ENCODE results near the gene FAM180B. TPM values are rescaled to one million over a fixed set of nuclear protein-coding genes. Genes with fewer than 3 reads are reported as not detected.

Gene FAM180B
- total RNA-seq, 2 donors from 2014 or later = not detected

GRCh38 chr11:47603295-47603694, 16.8 kb downstream of the FAM180B start:
- Histone ChIP-seq H3K27ac (no peak overlapping the region), H3K4me1 (no peaks in the 10 kb centered on the region), H3K4me3 (no peak overlapping the region), H3K9ac (ENCODE audit: low read depth in 2 of 2, low read length in 2 of 2) (no peak overlapping the region), H3K9me3 (no peaks in the 10 kb centered on the region), H3K36me3 (no peaks in the 10 kb centered on the region), H3K27me3 (no peaks in the 10 kb centered on the region)
- TF ChIP-seq CTCF (IDR thresholded peaks at IDR 0.05) = no peak
- intact Hi-C loops (cut with DNase I) = no loop called here
- DNase-seq = no peak

DNA sequence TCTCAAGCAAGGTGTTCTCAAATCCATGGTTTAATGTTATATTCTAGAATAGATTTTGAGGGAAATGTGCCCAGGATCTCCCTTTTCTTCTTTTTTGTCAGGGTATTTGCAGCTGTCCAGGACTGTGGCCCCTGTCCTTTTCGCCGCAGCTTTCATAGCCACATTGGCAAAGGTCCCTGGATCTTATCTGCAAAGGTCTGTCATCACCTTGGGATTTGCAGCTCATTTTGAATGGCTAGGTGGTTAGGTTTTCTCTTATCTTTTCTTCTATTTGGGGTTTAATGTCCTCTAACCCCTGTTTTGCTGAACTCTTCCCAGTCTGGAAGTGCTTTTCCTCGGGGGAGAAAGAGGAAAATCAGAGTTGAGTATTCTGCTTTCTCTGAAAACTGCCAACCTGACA, 19.4 kb downstream of the FAM180B start:
- Histone ChIP-seq H3K4me1 (no peaks in the 10 kb centered on the region), H3K9ac (ENCODE audit: low read depth in 2 of 2, low read length in 2 of 2) (no peak overlapping the region), H3K36me3 (no peaks in the 10 kb centered on the region), H3K4me3 (no peak overlapping the region), H3K27me3 (no peaks in the 10 kb centered on the region), H3K27ac (no peak overlapping the region), H3K9me3 (no peaks in the 10 kb centered on the region)
- no peak for TF ChIP-seq CTCF (IDR thresholded peaks at IDR 0.05)
- intact Hi-C loops (cut with DNase I) = no loop called here
- DNase-seq = no peak

- Histone ChIP-seq H3K27ac (no peak overlapping the region), H3K4me3 (no peak overlapping the region), H3K27me3 (no peaks in the 10 kb centered on the region), H3K36me3 (no peaks in the 10 kb centered on the region), H3K9me3 (no peaks in the 10 kb centered on the region), H3K9ac (ENCODE audit: low read depth in 2 of 2, low read length in 2 of 2) (no peak overlapping the region), H3K4me1 (no peaks in the 10 kb centered on the region)
- TF ChIP-seq CTCF (IDR thresholded peaks at IDR 0.05) = no peak
- no peak for DNase-seq
- intact Hi-C loops (cut with DNase I) = no loop called here
These were observed 20.3 kb downstream of the FAM180B start for GRCh38 chr11:47606731-47607130.

DNA sequence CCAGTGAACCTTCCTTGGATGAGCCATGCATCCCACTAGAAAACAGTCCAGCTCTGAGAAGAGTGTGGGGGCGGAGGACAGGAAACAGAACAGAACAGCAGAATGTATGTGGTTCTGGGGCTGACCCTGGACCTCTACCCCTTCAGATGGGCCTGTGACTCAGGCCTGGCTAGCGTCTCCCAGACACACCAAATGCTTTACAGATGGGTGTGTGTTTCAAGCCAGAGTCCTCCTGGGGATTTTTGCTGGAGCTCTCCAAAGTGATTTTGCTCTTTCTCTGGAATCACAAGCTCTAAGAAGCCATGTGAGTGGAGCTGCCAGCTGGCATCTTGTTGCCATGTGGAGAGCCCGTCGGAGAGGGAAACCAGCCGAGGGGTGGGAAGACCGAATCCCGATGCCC, 20.9 kb downstream of the FAM180B start:
- Histone ChIP-seq H3K4me3 (no peak overlapping the region), H3K9me3 (no peaks in the 10 kb centered on the region), H3K27me3 (no peaks in the 10 kb centered on the region), H3K4me1 (no peaks in the 10 kb centered on the region), H3K27ac (no peak overlapping the region), H3K9ac (ENCODE audit: low read depth in 2 of 2, low read length in 2 of 2) (no peak overlapping the region), H3K36me3 (no peaks in the 10 kb centered on the region)
- intact Hi-C loops (cut with DNase I) = no loop called here
- no peak for TF ChIP-seq CTCF (IDR thresholded peaks at IDR 0.05)
- no peak for DNase-seq

DNA sequence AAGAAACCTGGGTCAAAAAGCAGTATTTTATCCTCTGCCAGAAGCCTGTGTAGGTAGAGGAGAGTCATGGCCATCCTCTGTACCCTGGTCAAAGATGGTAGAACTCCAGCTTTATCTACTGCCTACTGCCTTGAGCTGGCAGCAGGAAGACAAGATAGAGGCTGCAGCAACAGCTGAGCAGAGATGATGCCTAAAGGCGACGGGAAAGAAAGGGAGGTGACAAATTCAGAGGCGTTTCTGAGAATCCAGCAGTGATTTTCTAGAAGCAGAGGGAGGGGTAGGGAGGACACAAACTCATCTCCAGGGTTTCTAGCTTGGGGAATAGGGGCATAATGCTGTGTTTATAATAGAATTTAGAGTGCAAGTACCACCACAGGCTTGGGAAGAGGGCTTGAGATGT, 23.2 kb downstream of the FAM180B start:
- H3K27ac ChIP-seq = no peak overlapping the region
- no peak for DNase-seq
- no peaks in the 10 kb centered on the region for H3K36me3 ChIP-seq
- TF ChIP-seq CTCF (IDR thresholded peaks at IDR 0.05) = no peak
- no peaks in the 10 kb centered on the region for H3K4me1 ChIP-seq
- no peaks in the 10 kb centered on the region for H3K9me3 ChIP-seq
- no peak overlapping the region for H3K4me3 ChIP-seq
- H3K27me3 ChIP-seq = no peaks in the 10 kb centered on the region
- intact Hi-C loops (cut with DNase I) = no loop called here
- no peak overlapping the region for H3K9ac ChIP-seq (ENCODE audit: low read depth in 2 of 2, low read length in 2 of 2)

- intact Hi-C loops (cut with DNase I) = no loop called here
- no peak overlapping the region for H3K4me3 ChIP-seq
These were observed 24.9 kb downstream of the FAM180B start for GRCh38 chr11:47611348-47611794.

More at GRCh38 chr11:47611348-47611794, 24.9 kb downstream of the FAM180B start:
- Histone ChIP-seq H3K27me3 (no peaks in the 10 kb centered on the region), H3K4me1 (no peaks in the 10 kb centered on the region), H3K27ac (no peak overlapping the region), H3K9ac (ENCODE audit: low read depth in 2 of 2, low read length in 2 of 2) (no peak overlapping the region), H3K9me3 (no peaks in the 10 kb centered on the region), H3K36me3 (no peaks in the 10 kb centered on the region)
- no peak for TF ChIP-seq CTCF (IDR thresholded peaks at IDR 0.05)
- no peak for DNase-seq

Data from colonic mucosa (tissue), 4 donors.